Neural crest cell (in vitro differentiated cells): ENCODE data around the gene LAMB4. TPM values are rescaled to one million over a fixed set of nuclear protein-coding genes. Genes with fewer than 3 reads are reported as not detected.

Source experiments
- DNase-seq: peaks from one replicate; pipeline ENCODE4 v3.0.0; 2021; ENCODE audit warnings: low read depth, mixed read lengths, low spot score
- H3K27ac Mint-ChIP-seq: one replicate; pipeline ENCODE4 v1.8.0; 2021; ENCODE audit warnings: mild to moderate bottlenecking, mixed read lengths; ENCODE audit not compliant: unreplicated experiment
- H3K27me3 Mint-ChIP-seq: 2 replicates; pipeline ENCODE4 v1.8.0; 2021; ENCODE audit warnings: low read depth, mild to moderate bottlenecking, mixed read lengths
- H3K36me3 Mint-ChIP-seq: 2 replicates; pipeline ENCODE4 v1.8.0; 2021; ENCODE audit warnings: low read depth, mild to moderate bottlenecking, mixed read lengths
- H3K4me1 Mint-ChIP-seq: 2 replicates; pipeline ENCODE4 v1.8.0; 2021; ENCODE audit warnings: mixed read lengths
- H3K4me3 Mint-ChIP-seq: one replicate; pipeline ENCODE4 v1.8.0; 2021; ENCODE audit warnings: mild to moderate bottlenecking, mixed read lengths
- H3K9me3 Mint-ChIP-seq: 2 replicates; pipeline ENCODE4 v1.8.0; 2021; ENCODE audit warnings: mixed read lengths
- total RNA-seq: library from RNA; stranded (reverse); gene quantifications from 2 replicates; pipeline ENCODE4 v1.2.1, GENCODE V29; 2021
- TF ChIP-seq, protein P1 (sequence below): fragments of 200-600 bp; sonication (generic); conservative IDR thresholded peaks from 2 replicates; pipeline ENCODE4 v1.5.0; 2021; ENCODE audit warnings: antibody characterized with exemption, mild to moderate bottlenecking

The LAMB4 gene
- total RNA-seq, 1 donor from 2014 or later, result 0.16 TPM

DNA sequence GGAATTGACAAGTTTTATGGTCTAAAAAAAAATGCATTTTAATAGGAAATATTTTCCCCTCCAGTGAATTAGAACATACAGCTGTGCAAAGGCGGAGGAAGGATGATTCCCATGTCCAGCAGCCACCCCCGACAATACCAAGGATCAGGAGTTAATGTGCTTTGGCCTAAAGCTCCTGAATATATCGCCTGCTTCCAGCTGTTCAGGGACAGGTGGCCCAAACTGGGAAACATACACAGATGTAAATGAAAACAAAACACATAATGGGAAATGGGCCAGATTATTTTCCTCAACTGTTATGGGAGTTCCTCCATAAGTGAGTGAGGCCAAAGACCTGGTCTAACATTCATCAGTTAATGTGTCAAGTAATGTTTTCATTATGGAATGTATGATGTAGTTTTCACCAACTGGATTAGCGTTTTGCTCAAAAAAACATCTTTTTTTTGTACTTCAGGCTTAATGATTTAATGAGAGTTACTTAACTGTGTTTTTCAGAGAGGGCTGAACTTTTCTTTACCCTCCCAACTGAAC lies 72.1 kb downstream of the LAMB4 start:
- H3K4me3 Mint-ChIP-seq, result no peak overlapping the region
- DNase-seq, result no peak
- no peak overlapping the region for H3K27ac Mint-ChIP-seq
- TF ChIP-seq, protein P1, sequence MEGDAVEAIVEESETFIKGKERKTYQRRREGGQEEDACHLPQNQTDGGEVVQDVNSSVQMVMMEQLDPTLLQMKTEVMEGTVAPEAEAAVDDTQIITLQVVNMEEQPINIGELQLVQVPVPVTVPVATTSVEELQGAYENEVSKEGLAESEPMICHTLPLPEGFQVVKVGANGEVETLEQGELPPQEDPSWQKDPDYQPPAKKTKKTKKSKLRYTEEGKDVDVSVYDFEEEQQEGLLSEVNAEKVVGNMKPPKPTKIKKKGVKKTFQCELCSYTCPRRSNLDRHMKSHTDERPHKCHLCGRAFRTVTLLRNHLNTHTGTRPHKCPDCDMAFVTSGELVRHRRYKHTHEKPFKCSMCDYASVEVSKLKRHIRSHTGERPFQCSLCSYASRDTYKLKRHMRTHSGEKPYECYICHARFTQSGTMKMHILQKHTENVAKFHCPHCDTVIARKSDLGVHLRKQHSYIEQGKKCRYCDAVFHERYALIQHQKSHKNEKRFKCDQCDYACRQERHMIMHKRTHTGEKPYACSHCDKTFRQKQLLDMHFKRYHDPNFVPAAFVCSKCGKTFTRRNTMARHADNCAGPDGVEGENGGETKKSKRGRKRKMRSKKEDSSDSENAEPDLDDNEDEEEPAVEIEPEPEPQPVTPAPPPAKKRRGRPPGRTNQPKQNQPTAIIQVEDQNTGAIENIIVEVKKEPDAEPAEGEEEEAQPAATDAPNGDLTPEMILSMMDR, result no peak
- no peaks in the 10 kb centered on the region for H3K9me3 Mint-ChIP-seq
- H3K4me1 Mint-ChIP-seq, result peaks cover 5% of the 10 kb centered on the region
- H3K27me3 Mint-ChIP-seq, result no peaks in the 10 kb centered on the region
- no peaks in the 10 kb centered on the region for H3K36me3 Mint-ChIP-seq

DNA sequence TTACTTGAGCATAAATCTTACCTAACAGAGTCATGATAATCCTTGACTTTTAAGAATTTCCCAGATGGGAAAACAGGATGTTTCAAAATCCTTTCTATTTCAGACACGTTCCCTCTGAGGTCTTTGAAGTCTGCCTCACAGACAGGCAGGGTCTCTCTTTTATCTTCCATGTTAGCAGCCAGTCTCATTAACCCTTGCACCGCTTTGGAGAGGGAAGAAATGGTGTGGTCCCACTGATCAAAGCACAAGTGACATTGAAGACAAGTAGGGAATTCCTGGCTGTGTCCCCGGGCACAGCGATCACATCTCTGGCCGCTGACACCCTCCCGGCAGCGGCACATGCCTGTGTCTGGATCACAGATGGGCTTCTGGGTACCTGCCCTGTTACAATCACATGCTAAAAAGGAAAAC lies 74.5 kb downstream of the LAMB4 start:
- DNase-seq, result no peak
- no peaks in the 10 kb centered on the region for H3K27me3 Mint-ChIP-seq
- no peaks in the 10 kb centered on the region for H3K36me3 Mint-ChIP-seq
- H3K4me1 Mint-ChIP-seq, result peaks cover 5% of the 10 kb centered on the region
- no peaks in the 10 kb centered on the region for H3K9me3 Mint-ChIP-seq
- H3K4me3 Mint-ChIP-seq, result no peak overlapping the region
- no peak overlapping the region for H3K27ac Mint-ChIP-seq
- TF ChIP-seq, protein P1, result no peak

DNA sequence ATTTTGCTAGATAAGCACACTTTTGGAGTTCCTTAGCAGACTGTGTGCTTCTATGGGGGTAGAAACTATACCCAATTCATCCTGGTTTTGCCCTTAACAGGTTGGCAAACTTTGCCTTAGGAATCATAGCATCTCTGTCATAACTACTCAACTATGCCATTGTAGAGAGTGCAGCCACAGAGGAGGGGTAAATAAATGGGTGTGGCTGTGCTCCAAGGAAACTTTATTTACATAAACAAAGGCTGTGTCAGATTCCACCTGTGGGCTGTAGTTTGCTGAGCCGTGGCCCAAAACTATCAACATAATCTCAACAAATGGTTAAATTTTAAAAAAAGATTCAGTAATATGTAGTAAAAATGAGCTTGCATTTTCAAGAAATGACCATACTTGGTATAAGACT lies 75.6 kb downstream of the LAMB4 start:
- no peak for DNase-seq
- H3K36me3 Mint-ChIP-seq, result no peaks in the 10 kb centered on the region
- H3K27me3 Mint-ChIP-seq, result no peaks in the 10 kb centered on the region
- no peak overlapping the region for H3K4me3 Mint-ChIP-seq
- no peak overlapping the region for H3K27ac Mint-ChIP-seq
- H3K4me1 Mint-ChIP-seq, result peaks cover 5% of the 10 kb centered on the region
- TF ChIP-seq, protein P1, result no peak
- H3K9me3 Mint-ChIP-seq, result no peaks in the 10 kb centered on the region

DNA sequence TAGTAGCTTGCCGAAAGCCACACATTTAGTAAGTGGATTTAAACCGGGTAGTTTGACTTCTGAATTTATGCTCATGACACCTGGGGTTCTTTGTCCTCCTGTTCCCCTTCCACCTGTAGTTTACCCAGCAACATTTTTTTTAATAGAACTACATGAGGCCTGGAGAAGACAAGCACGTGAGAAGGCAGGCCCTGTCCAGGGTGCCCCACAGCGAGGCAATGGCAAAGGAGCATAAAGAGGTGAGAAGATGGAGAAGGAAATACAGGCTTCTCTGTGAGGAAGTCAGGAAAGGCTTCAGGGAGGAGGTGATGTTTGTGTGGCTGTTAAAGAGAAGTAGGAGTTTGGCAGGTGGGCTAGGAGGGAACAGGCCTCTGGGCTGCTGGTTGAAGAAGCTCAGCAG lies 76.9 kb downstream of the LAMB4 start:
- peaks cover 5% of the 10 kb centered on the region for H3K4me1 Mint-ChIP-seq

DNA sequence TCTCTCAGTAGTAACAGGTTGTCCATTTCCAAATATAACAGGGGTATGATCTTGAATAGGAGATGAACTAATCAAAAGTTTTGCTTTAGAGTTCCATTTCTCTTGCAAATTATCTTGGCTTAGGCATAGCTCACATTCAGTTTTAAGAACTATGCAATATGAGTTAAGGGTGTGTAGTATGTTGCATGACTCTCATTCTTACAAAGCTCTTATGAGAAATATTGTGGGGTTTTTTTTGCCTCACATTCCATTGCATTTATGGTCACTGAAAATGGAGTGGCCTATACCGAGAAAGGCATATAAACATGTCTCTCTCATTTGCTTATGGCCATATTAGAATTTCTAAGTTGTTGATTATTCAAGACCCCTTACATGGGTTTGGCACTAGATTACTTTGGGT lies 78.7 kb downstream of the LAMB4 start:
- no peak for DNase-seq
- no peaks in the 10 kb centered on the region for H3K36me3 Mint-ChIP-seq
- H3K4me1 Mint-ChIP-seq, result peaks cover 5% of the 10 kb centered on the region
- no peaks in the 10 kb centered on the region for H3K27me3 Mint-ChIP-seq
- H3K9me3 Mint-ChIP-seq, result no peaks in the 10 kb centered on the region
- H3K4me3 Mint-ChIP-seq, result no peak overlapping the region
- no peak overlapping the region for H3K27ac Mint-ChIP-seq
- TF ChIP-seq, protein P1, result no peak

More for the DNA sequence above, 76.9 kb downstream of the LAMB4 start:
- Mint-ChIP-seq H3K4me3 (no peak overlapping the region), H3K27ac (no peak overlapping the region), H3K9me3 (no peaks in the 10 kb centered on the region), H3K27me3 (no peaks in the 10 kb centered on the region), H3K36me3 (no peaks in the 10 kb centered on the region)
- TF ChIP-seq, protein P1, result no peak
- DNase-seq, result no peak
